Fibroblast of peridontal ligament (primary cell): ENCODE measurements around the gene CCR9.

Experiments
- DNase-seq: peaks from one replicate; pipeline ENCODE4 v3.0.0-alpha.2; 2010; ENCODE audit errors: extremely low read depth

CCR9 gene

DNA sequence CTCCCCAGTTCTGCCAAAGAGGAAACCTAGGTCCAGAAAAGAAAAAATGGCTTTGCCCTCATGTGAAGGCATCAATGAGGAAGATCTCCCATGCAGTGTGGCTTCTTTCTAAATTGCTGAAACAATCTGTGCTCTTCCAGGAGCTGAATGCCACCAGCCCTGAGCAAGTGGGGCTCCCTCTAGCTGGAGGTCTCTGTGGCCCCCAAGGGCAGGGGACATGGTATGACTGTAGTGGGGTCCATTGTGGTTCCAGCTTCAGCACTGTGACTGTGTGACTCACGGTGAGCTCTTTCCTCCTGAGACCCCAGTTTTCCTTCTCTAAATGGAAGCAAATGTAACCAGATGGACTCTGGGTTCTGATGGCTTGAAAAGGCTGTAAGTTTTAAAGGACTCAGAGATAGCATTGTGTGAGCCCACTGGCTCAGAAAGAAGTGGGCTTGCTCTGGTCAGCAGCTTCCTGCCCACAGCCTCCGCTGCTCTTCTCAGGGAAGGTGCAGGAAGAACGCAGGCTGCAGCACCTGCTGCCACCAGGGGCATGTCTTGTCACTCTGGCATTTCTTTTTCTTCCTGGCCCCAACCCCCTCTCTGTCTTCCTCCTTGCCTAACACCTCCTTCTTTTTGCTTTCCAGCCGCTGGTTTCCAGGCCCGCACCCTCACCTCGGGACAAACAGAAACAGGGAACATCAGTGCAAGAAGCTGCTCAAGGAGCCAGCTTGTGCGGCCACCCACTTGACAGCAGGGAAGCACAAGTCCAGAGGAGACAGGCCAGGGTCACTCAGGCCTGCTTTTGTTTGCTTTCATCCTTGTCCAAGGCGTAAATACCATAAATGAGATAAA is 51.1 kb downstream of the CCR9 start:
- no peak for DNase-seq

DNA sequence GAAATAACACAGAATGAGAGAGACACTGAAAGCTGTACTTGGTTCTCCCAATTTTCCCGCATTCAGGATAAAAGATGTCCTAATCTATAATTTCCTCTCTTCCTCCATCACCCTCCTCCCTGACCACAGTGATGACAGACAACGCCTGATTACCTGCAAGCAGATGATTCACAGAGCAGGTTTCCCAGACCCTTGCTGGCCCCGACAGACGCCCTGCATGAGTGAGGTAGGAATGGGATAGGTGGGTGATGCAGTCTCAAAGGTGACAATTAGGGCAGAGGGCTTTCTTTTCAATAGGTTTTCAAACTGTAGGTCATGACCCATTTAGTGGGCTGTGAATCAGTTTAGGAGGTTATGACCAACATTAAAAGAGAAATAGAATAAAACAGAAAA is 51.7 kb downstream of the CCR9 start:
- DNase-seq, result no peak

GRCh38 chr3:45938864-45939263 is 52.5 kb downstream of the CCR9 start:
- peak; percentile 96 for DNase-seq

DNA sequence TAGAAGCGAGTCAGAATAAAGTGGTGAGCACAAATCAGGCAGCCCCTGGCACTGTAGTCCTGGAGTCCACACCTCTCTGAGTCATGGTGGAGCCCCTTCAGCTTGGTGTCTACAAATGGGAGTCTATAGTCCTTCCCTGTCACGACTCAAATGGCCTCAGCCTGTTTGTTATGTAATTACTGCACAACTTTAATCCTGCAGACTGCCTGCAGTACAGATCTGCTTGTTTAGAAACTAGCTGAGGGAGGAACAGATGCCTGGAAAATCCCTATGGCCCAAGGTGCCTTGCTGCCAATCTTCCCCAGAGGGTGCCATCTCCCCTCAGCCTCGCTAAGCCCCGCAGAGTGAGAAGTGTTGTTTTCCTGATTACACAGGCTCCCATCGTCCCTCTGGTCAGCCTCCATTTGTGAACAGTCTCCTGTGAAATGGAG is 53.0 kb downstream of the CCR9 start:
- no peak for DNase-seq

DNA sequence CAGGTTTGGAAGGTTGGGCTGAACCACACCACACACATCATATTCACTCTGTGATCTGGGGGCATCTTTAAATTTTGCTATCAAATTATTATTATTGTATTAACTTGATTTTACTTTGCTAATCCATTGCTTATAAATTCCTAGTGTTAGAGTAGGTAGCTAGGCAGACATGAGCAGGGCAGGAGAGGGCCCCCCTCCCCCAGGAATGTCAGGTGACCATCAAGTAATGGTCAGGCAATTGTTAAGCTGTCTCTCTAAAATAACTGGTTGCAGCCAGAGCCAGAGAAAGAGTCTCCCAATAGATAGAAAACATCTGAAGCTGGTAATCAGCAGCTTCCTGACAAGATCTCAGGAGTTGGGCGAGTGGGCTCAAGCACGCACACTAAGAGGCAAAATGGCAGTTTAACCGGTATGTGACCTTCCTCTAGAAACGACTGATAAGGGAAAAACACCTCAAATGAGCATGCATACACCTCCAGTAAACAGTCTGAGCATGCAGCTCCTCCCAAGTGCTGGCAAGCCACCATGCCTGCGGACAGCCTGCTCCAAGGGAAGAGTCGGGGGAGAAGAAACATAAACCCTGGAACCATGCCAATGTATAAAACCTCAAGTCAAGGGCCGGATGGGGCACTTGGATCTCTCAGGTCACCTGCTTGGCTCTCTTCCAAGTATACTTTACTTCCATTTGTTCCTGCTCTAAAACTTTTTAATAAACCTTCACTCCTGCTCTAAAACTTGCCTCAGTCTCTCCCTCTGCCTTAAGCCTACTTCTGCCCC is 53.8 kb downstream of the CCR9 start:
- DNase-seq, result no peak

GRCh38 chr3:45940781-45941365 is 54.5 kb downstream of the CCR9 start:
- no peak for DNase-seq

DNA sequence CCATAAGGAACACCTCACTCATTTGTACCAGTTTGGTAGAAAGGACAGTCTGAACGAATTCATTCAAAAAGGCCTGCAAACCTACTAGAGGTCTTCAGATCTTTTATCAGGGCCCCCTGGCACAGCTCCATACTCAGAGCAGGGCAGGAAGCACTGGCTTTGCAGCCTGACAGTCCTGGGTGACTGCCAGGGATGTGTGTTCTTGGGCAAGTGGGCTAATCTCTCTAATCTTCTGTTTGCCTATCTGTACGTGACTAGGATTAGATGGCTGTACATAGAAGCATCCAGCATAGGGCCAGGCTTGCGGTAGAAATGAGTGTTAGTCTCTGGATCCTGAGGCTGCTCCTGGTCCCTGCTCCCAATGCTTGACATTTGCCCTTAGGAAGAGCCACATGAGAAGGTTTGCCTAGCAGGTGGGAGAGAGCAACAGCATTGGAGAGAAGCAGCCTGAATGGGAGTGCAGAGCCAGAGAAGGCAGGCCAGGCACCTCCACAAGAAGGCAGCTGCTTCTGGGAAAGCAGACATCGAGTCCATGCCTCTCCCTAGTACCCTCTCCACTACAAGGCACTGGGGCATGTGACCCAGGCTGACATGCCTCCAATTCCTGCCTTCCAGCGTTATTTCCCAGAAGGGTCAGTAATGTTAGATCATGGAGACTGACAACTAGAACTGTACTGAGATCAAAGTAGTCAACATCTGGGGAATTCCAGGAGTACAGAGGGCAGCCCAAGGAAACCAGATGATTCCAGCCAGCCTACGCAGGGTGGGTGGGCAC is 55.9 kb downstream of the CCR9 start:
- DNase-seq, result no peak

DNA sequence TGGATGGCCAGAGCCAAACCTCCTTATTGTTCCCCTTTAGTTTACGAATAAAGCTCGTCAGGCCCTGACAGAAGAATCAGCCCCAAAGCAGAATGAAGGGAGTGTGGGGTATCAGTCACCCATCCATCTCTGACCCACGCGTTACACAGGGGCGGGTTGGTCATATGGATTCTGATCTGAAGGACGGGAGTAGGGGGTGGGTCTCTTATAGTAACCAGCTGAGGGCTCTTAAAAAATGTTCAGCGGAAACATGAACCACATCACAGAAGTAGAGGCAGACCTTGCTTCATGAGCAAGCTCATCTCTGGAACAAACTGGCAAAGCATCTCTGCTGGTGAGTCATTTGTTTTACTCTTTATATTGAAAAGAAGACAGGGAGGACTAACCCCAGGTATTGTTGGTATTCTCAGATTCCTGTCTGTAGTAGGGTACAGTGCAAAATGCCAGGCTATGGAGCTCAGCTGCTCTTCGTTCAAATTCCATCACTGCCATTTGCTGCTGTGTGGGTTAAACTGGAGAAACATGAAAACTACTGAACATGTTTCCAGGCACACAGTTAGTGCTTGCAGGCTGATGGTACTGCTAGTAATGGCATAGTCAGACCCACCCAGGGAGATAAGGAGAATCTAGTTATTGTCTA is 57.0 kb downstream of the CCR9 start, which contains the start of gene CXCR6:
Gene CXCR6, plus strand, starts transcription at position 258 of the 640 bp plus-strand sequence. CDS start 3,018 bp downstream, outside the sequence.
- DNase-seq, result no peak

GRCh38 chr3:45944830-45945620 is 58.7 kb downstream of the CCR9 start:
- DNase-seq, result no peak

- no peak for DNase-seq
Observed at GRCh38 chr3:45946307-45946706, 60.0 kb downstream of the CCR9 start.

- no peak for DNase-seq
Observed at GRCh38 chr3:45946875-45947274, 60.5 kb downstream of the CCR9 start.

DNA sequence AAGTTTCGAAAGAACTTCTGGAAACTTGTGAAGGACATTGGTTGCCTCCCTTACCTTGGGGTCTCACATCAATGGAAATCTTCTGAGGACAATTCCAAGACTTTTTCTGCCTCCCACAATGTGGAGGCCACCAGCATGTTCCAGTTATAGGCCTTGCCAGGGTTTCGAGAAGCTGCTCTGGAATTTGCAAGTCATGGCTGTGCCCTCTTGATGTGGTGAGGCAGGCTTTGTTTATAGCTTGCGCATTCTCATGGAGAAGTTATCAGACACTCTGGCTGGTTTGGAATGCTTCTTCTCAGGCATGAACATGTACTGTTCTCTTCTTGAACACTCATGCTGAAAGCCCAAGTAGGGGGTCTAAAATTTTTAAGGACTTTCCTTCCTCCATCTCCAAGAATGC is 61.0 kb downstream of the CCR9 start:
- peak; percentile 26 for DNase-seq

DNA sequence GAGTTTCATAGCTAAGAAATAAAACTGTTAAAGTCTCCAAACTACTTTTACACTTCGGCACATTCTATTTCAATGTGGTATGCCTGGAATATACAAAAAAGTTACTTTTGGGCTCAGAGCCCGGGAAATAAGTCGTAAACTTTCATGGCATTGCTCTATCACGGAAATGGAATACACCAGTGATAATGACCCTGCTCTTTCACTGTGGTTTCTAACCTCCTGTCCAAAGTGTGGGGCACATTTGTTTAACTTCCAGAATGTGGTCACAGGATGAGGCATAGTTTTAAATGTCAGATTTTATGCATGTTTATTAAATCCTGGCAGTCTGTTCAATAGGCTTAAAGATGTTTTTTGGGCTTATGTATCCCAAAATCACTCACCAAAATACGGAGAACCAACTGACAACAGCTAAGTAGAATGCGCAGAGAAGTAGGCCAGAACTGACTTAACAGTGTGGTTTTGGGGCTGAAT is 62.0 kb downstream of the CCR9 start:
- DNase-seq, result peak; percentile 98

- no peak for DNase-seq
Observed at GRCh38 chr3:45948881-45949280, 62.5 kb downstream of the CCR9 start.

- no peak for DNase-seq
Observed at GRCh38 chr3:45949432-45949831, 63.1 kb downstream of the CCR9 start.

- no peak for DNase-seq
Observed at GRCh38 chr3:45950131-45950530, 63.8 kb downstream of the CCR9 start.

- no peak for DNase-seq
Observed at GRCh38 chr3:45950686-45951600, 64.6 kb downstream of the CCR9 start.

DNA sequence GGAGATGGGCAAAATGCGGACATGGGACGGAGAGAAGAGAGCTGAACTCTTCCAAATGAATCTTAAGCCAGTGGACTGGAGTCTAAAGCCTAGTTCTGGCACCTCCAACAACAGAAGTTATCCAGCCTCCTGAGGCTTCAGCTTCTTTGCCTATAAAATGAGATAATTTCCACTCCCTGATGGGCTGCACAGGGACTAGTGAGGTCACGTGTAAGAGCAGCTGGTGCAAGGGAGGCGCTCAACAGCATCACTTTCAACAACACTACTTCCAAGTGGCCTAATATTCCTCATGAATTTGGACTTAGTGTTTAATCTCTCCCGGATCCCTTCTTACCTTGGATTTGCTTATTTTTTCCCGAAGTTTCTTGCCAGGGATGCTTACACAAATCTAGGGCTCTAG is 65.6 kb downstream of the CCR9 start:
- DNase-seq, result no peak

DNA sequence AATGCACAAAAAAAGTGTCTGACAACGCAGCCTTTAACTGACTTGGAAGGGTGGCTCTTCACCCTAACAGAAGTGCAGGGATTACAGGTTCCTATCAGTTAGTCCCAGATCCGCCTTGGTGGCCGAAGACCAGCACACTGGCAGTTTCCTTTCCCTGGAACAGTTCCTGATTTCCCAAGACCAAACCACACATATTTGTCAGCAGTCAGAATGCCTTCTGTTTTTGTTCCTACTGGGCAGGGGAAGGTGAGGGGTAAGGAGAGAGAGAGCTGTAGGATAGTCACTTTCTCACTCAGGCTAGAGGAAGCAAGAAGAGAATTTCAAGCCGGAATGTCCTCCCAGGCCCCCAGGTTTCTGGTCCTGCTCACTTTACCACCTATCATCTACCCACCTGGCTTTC is 66.1 kb downstream of the CCR9 start:
- peak; percentile 55 for DNase-seq
